ENCODE data around the gene ACOT7.
"Not testable (repeated sequence)": the region's sequence is repeated elsewhere in the genome, so short reads cannot be mapped to it uniquely, and the experiment has no call there.

ACOT7 gene

DNA sequence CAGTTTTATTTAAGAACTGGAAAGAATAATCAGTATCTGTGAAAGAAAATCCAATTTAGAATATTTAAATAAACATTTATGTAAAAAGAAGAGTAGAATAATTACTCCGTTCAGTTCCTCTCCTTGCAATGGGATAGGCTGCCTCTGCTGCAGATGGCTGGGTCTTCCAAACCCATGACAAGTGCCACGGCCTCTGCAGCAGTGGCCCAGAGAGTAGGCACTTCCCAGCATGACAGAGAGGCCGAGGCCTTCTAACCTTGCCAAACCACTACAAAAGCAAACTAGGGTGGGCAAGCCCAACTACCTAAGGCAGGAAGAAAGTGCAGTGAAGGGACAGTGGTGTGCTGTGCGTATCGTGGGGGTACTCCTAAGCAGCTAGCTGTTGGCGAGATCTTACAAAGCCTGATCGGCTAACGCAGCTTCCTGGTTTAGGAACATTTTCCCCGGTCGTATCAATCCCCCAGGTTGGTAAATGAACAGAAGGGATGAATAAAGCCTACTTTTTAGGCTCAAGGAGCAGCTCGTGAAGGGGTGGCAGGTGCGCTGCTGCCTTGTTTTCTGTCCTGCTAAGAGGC is 172.3 kb downstream of the ACOT7 start:
- no peak for DNase-seq (ENCODE audit: low read depth in 1 of 2, low spot score in 1 of 2)
- TF ChIP-seq SPI1 (IDR thresholded peaks at IDR 0.05; ENCODE audit: borderline replicate concordance, low read depth): no peak
- TF ChIP-seq GABPA (IDR thresholded peaks at IDR 0.05; ENCODE audit: low read depth): no peak
- TF ChIP-seq CTCF (IDR thresholded peaks at IDR 0.05; ENCODE audit: insufficient read depth, low read length): no peak
- TF ChIP-seq, protein P1, sequence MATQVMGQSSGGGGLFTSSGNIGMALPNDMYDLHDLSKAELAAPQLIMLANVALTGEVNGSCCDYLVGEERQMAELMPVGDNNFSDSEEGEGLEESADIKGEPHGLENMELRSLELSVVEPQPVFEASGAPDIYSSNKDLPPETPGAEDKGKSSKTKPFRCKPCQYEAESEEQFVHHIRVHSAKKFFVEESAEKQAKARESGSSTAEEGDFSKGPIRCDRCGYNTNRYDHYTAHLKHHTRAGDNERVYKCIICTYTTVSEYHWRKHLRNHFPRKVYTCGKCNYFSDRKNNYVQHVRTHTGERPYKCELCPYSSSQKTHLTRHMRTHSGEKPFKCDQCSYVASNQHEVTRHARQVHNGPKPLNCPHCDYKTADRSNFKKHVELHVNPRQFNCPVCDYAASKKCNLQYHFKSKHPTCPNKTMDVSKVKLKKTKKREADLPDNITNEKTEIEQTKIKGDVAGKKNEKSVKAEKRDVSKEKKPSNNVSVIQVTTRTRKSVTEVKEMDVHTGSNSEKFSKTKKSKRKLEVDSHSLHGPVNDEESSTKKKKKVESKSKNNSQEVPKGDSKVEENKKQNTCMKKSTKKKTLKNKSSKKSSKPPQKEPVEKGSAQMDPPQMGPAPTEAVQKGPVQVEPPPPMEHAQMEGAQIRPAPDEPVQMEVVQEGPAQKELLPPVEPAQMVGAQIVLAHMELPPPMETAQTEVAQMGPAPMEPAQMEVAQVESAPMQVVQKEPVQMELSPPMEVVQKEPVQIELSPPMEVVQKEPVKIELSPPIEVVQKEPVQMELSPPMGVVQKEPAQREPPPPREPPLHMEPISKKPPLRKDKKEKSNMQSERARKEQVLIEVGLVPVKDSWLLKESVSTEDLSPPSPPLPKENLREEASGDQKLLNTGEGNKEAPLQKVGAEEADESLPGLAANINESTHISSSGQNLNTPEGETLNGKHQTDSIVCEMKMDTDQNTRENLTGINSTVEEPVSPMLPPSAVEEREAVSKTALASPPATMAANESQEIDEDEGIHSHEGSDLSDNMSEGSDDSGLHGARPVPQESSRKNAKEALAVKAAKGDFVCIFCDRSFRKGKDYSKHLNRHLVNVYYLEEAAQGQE (IDR thresholded peaks at IDR 0.05; ENCODE audit: insufficient replicate concordance, low read depth): no peak
- TF ChIP-seq POLR2AphosphoS5 (IDR thresholded peaks at IDR 0.05; ENCODE audit: low read depth): no peak
- no peak overlapping the region for H3K4me3 ChIP-seq (replicated peaks; ENCODE audit: insufficient read depth, low read length)
- no peak overlapping the region for H3K27ac ChIP-seq (replicated peaks)
- H3K27me3 ChIP-seq (ENCODE audit: insufficient read depth, poor library complexity, severe bottlenecking): no peaks in the 10 kb centered on the region

- Histone ChIP-seq H3K4me3 (replicated peaks; ENCODE audit: insufficient read depth, low read length) (no peak overlapping the region), H3K27me3 (ENCODE audit: insufficient read depth, poor library complexity, severe bottlenecking) (no peaks in the 10 kb centered on the region), H3K27ac (replicated peaks) (no peak overlapping the region)
- no peak for DNase-seq (ENCODE audit: low read depth in 1 of 2, low spot score in 1 of 2)
- no peak for TF ChIP-seq POLR2AphosphoS5 (IDR thresholded peaks at IDR 0.05; ENCODE audit: low read depth)
- TF ChIP-seq GABPA (IDR thresholded peaks at IDR 0.05; ENCODE audit: low read depth): no peak
- TF ChIP-seq, protein P1 (IDR thresholded peaks at IDR 0.05; ENCODE audit: insufficient replicate concordance, low read depth): no peak
- TF ChIP-seq CTCF (IDR thresholded peaks at IDR 0.05; ENCODE audit: insufficient read depth, low read length): no peak
- no peak for TF ChIP-seq SPI1 (IDR thresholded peaks at IDR 0.05; ENCODE audit: borderline replicate concordance, low read depth)
Measured at GRCh38 chr1:6220236-6220635, 173.3 kb downstream of the ACOT7 start.

DNA sequence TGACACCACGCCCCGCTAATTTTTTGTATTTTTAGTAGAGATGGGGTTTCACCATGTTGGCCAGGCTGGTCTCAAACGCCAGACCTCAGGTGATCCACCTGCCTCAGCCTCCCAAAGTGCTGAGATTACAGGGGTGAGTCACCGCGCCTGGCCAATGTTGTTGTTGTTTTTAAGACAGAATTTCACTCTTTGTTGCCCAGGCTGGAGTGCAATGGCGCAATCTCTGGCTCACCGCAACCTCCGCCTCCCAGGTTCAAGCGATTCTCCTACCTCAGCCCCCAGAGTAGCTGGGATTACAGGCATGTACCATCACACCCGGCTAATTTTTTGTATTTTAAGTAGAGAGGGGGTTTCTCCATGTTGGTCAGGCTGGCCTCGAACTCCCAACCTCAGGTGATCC is 173.9 kb downstream of the ACOT7 start:
- not testable (repeated sequence) for DNase-seq (ENCODE audit: low read depth in 1 of 2, low spot score in 1 of 2); H3K4me3 ChIP-seq (replicated peaks; ENCODE audit: insufficient read depth, low read length); H3K27me3 ChIP-seq (ENCODE audit: insufficient read depth, poor library complexity, severe bottlenecking); H3K27ac ChIP-seq (replicated peaks)

DNA sequence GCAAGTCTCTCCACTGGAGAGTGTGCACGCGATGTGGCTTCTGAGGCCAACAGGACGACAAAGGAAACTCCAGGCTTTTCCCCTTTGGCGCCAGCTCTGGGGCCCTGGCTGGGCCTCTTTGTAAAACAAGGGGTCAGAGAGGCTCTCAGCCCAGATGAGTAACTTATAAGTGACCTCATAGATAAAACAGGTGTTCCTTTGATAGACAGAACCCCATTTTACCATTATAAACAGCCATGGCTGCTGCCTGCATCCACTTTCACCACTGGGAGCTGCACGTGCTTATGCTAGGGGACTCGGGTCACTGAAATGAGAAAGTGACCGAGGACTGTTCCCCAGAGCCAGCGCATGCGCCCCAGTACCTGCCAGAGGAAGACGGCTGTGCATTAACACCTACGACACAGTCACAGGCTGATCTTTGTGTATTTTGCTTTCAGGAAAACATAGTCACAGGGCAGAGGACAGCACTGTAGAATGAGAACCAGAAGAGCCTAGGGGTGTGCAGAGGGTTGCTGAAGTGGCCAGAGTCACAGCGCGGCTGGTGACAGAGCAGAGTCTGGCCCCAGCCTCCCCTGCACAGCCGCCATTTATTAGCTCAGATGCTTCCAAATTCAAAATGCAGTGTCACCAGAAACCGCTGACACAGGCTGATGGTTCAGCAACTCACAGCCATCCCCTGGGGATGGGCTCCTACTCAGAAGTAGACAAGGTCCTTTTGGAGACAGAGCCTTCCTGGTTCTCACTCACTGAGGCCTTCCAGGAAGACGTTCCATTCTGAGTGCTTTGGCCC is 175.0 kb downstream of the ACOT7 start:
- no peak for DNase-seq (ENCODE audit: low read depth in 1 of 2, low spot score in 1 of 2)
- no peak overlapping the region for H3K4me3 ChIP-seq (replicated peaks; ENCODE audit: insufficient read depth, low read length)
- H3K27ac ChIP-seq (replicated peaks): no peak overlapping the region
- TF ChIP-seq, protein P1 (IDR thresholded peaks at IDR 0.05; ENCODE audit: insufficient replicate concordance, low read depth): no peak
- TF ChIP-seq POLR2AphosphoS5 (IDR thresholded peaks at IDR 0.05; ENCODE audit: low read depth): no peak
- no peak for TF ChIP-seq SPI1 (IDR thresholded peaks at IDR 0.05; ENCODE audit: borderline replicate concordance, low read depth)
- no peak for TF ChIP-seq GABPA (IDR thresholded peaks at IDR 0.05; ENCODE audit: low read depth)
- no peak for TF ChIP-seq CTCF (IDR thresholded peaks at IDR 0.05; ENCODE audit: insufficient read depth, low read length)
- H3K27me3 ChIP-seq (ENCODE audit: insufficient read depth, poor library complexity, severe bottlenecking): no peaks in the 10 kb centered on the region

All from HL-60 (cell line).